ENCODE data around the gene PTCH2.
A peak's percentile ranks its signal among the peaks of the same experiment; 100 is the strongest.
"Not testable (repeated sequence)": the region's sequence is repeated elsewhere in the genome, so short reads cannot be mapped to it uniquely, and the experiment has no call there.

The PTCH2 gene

GRCh38 chr1:44827197-44828002 is 15.7 kb downstream of the PTCH2 start:
- no CpG with 5 or more reads among the region's 28 CpGs for WGBS, 2 donors (ENCODE audit: extremely low coverage in 2 of 2, insufficient read length in 2 of 2, insufficient replicate concordance in 1 of 2)
- no peak overlapping the region for H3K4me2 ChIP-seq (ENCODE audit: insufficient read depth, low read length, poor library complexity, severe bottlenecking)
- no peak overlapping the region for H4K91ac ChIP-seq (ENCODE audit: low read depth, low read length, poor library complexity)
- H3K4ac ChIP-seq (ENCODE audit: low read length) = peak overlapping the region; percentile 6
- H3K23ac ChIP-seq (ENCODE audit: low read depth, low read length, poor library complexity) = no peak overlapping the region
- H2AFZ ChIP-seq (ENCODE audit: low read length) = no peak overlapping the region
- H3K18ac ChIP-seq (ENCODE audit: low read length) = peak overlapping the region; percentile 4
- H3K4me3 ChIP-seq (ENCODE audit: low read length in 2 of 2) = no peak overlapping the region
- H3K36me3 ChIP-seq (replicated peaks in 1 of 2; ENCODE audit: control insufficient read depth in 2 of 2, insufficient read depth in 2 of 2, low read length in 2 of 2) = no peaks in the 10 kb centered on the region
- no peak overlapping the region for H2BK120ac ChIP-seq (ENCODE audit: low read depth, low read length)
- H2AK5ac ChIP-seq (ENCODE audit: low read depth, low read length) = peak overlapping the region; percentile 81
- H3K9me3 ChIP-seq (replicated peaks in 1 of 2; ENCODE audit: control insufficient read depth in 2 of 2, insufficient read depth in 1 of 2, low read depth in 1 of 2, low read length in 2 of 2) = peaks cover 0 to 11% of the 10 kb centered on the region in 2 donors
- H2BK15ac ChIP-seq (ENCODE audit: low read length) = peak overlapping the region; percentile 63
- H3K14ac ChIP-seq (ENCODE audit: low read length) = no peak overlapping the region
- no peaks in the 10 kb centered on the region for H3K27me3 ChIP-seq (ENCODE audit: control insufficient read depth in 3 of 3, insufficient read depth in 3 of 3, low read depth in 1 of 3, low read length in 3 of 3)
- DNase-seq (ENCODE audit: low spot score) = no peak
- H3K4me1 ChIP-seq (ENCODE audit: control insufficient read depth in 2 of 2, insufficient read depth in 1 of 2, low read depth in 1 of 2, low read length in 2 of 2) = peaks cover 0 to 3% of the 10 kb centered on the region in 2 donors
- H3K79me1 ChIP-seq (ENCODE audit: low read depth, low read length) = no peaks in the 10 kb centered on the region
- no peak overlapping the region for H2BK12ac ChIP-seq (ENCODE audit: low read length)
- no peak overlapping the region for H3K9ac ChIP-seq (ENCODE audit: low read depth, low read length, poor library complexity)
- no peak overlapping the region for H4K8ac ChIP-seq (ENCODE audit: low read depth, low read length)
- H2BK5ac ChIP-seq (ENCODE audit: low read length) = peak overlapping the region; percentile 39
- no peak overlapping the region for H3K27ac ChIP-seq (replicated peaks; ENCODE audit: low read length)

DNA sequence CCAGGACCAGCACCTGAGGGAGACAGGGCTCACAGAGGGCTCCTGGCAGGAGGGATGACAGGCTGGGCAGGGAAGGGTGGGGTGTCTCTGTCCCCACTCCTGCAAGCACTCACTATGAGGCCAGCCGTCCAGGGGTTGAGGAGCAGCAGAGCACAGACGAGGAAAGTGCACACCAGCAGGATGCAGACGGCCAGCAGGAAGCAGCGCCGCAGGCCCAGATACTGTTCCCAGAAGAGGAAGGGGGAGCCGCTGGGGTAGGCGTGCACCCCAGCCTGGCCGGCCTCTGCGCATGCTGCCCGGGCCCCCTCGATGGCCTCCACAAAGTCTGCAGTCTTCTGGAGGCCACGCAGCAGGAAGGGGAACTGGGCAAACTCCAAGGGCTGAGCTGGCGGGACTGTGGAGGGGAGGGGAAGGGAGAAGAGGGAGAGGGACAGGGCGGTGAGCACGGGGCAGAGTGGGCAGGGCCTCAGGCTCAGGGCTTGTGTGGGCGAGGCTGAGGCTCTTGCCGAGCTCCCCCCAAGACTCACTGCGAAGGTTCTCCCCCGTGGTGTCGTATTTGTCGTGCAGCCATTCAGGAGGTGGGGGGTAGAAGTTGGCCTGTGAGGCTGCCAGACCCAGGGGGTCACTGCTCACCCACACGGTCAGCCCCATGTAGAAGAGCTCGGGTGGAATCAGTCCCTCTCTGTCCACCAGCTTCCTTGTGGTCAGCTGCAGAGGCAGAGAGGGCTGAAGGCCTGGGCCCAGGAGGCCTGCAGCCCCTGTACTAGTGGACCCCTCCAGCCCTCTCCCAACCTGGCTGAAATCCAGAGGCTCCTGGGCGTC is 16.5 kb downstream of the PTCH2 start:
- H3K4ac ChIP-seq (ENCODE audit: low read length) = peak overlapping the region; percentile 6
- no peak overlapping the region for H3K27ac ChIP-seq (replicated peaks; ENCODE audit: low read length)
- no CpG with 5 or more reads among the region's 24 CpGs for WGBS, 2 donors (ENCODE audit: extremely low coverage in 2 of 2, insufficient read length in 2 of 2, insufficient replicate concordance in 1 of 2)
- peak overlapping the region; percentile 4 for H3K18ac ChIP-seq (ENCODE audit: low read length)
- peak overlapping the region; percentile 63 for H2BK15ac ChIP-seq (ENCODE audit: low read length)
- H3K4me3 ChIP-seq (ENCODE audit: low read length in 2 of 2) = no peak overlapping the region
- no peak overlapping the region for H2BK12ac ChIP-seq (ENCODE audit: low read length)
- no peak overlapping the region for H3K23ac ChIP-seq (ENCODE audit: low read depth, low read length, poor library complexity)
- H2AFZ ChIP-seq (ENCODE audit: low read length) = no peak overlapping the region
- H2BK5ac ChIP-seq (ENCODE audit: low read length) = peak overlapping the region; percentile 39
- H3K36me3 ChIP-seq (replicated peaks in 1 of 2; ENCODE audit: control insufficient read depth in 2 of 2, insufficient read depth in 2 of 2, low read length in 2 of 2) = no peaks in the 10 kb centered on the region
- H3K9me3 ChIP-seq (replicated peaks in 1 of 2; ENCODE audit: control insufficient read depth in 2 of 2, insufficient read depth in 1 of 2, low read depth in 1 of 2, low read length in 2 of 2) = peaks cover 0 to 11% of the 10 kb centered on the region in 2 donors
- no peak for DNase-seq (ENCODE audit: low spot score)
- H3K9ac ChIP-seq (ENCODE audit: low read depth, low read length, poor library complexity) = peak overlapping the region; percentile 0
- peaks cover 0 to 2% of the 10 kb centered on the region in 2 donors for H3K4me1 ChIP-seq (ENCODE audit: control insufficient read depth in 2 of 2, insufficient read depth in 1 of 2, low read depth in 1 of 2, low read length in 2 of 2)
- no peak overlapping the region for H3K4me2 ChIP-seq (ENCODE audit: insufficient read depth, low read length, poor library complexity, severe bottlenecking)
- H3K27me3 ChIP-seq (ENCODE audit: control insufficient read depth in 3 of 3, insufficient read depth in 3 of 3, low read depth in 1 of 3, low read length in 3 of 3) = no peaks in the 10 kb centered on the region
- H4K91ac ChIP-seq (ENCODE audit: low read depth, low read length, poor library complexity) = no peak overlapping the region
- H3K79me1 ChIP-seq (ENCODE audit: low read depth, low read length) = peaks cover 2% of the 10 kb centered on the region
- H4K8ac ChIP-seq (ENCODE audit: low read depth, low read length) = no peak overlapping the region
- peak overlapping the region; percentile 81 for H2AK5ac ChIP-seq (ENCODE audit: low read depth, low read length)
- H3K14ac ChIP-seq (ENCODE audit: low read length) = peak overlapping the region; percentile 0
- H2BK120ac ChIP-seq (ENCODE audit: low read depth, low read length) = no peak overlapping the region

DNA sequence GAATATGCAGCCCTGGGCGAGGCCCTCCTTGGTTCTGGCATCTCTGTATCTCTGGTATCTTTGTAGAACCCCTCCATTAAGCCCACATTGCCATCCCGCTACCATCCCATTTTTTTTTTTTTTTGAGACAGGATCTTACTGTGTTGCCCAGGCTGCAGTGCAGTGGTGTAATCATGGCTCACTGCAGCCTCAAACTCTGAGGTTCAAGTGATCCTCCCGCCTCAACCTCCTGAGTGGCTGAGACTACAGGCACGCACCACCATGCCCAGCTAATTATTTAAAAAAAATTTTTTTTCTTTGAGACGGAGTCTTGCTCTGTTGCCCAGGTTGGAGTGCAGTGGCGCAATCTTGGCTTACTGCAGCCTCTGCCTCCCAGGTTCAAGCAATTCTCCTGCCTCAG is 18.7 kb downstream of the PTCH2 start:
- not testable (repeated sequence) for H3K36me3 ChIP-seq (replicated peaks in 1 of 2; ENCODE audit: control insufficient read depth in 2 of 2, insufficient read depth in 2 of 2, low read length in 2 of 2); H2BK5ac ChIP-seq (ENCODE audit: low read length); H4K91ac ChIP-seq (ENCODE audit: low read depth, low read length, poor library complexity); H2BK120ac ChIP-seq (ENCODE audit: low read depth, low read length); H3K27ac ChIP-seq (replicated peaks; ENCODE audit: low read length); H2BK15ac ChIP-seq (ENCODE audit: low read length); H3K4me1 ChIP-seq (ENCODE audit: control insufficient read depth in 2 of 2, insufficient read depth in 1 of 2, low read depth in 1 of 2, low read length in 2 of 2); H2AFZ ChIP-seq (ENCODE audit: low read length); DNase-seq (ENCODE audit: low spot score); H2BK12ac ChIP-seq (ENCODE audit: low read length); H3K23ac ChIP-seq (ENCODE audit: low read depth, low read length, poor library complexity); H3K4me2 ChIP-seq (ENCODE audit: insufficient read depth, low read length, poor library complexity, severe bottlenecking); H2AK5ac ChIP-seq (ENCODE audit: low read depth, low read length); H3K4me3 ChIP-seq (ENCODE audit: low read length in 2 of 2); H3K4ac ChIP-seq (ENCODE audit: low read length); H3K9me3 ChIP-seq (replicated peaks in 1 of 2; ENCODE audit: control insufficient read depth in 2 of 2, insufficient read depth in 1 of 2, low read depth in 1 of 2, low read length in 2 of 2); H3K27me3 ChIP-seq (ENCODE audit: control insufficient read depth in 3 of 3, insufficient read depth in 3 of 3, low read depth in 1 of 3, low read length in 3 of 3); H3K79me1 ChIP-seq (ENCODE audit: low read depth, low read length); H3K18ac ChIP-seq (ENCODE audit: low read length); H4K8ac ChIP-seq (ENCODE audit: low read depth, low read length); H3K9ac ChIP-seq (ENCODE audit: low read depth, low read length, poor library complexity); H3K14ac ChIP-seq (ENCODE audit: low read length)
- no CpG with 5 or more reads among the region's 6 CpGs for WGBS, 2 donors (ENCODE audit: extremely low coverage in 2 of 2, insufficient read length in 2 of 2, insufficient replicate concordance in 1 of 2)

DNA sequence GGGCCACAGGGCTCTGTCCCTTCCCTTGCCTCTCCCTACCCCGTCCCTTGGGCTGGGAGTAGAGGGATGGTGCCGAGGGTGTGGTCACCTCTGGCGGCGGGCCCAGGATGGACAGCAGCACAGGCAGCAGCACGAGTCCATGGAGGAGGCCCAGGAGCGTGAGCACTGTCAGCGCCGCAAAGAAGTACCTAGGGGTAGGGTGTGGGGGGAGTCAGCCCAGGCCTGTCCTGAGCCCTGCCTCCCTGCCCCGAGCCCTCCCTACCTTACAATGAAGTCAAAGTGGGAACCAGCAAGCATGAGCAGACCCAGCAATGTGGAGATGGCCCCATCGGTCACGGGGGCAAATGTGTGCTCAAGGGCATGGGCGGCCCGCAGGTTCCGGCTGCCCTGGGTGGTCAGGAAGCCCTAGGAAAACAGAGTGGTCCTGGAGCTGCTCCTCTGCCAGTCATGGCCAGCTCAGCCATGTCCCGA is 20.0 kb downstream of the PTCH2 start:
- H3K4me2 ChIP-seq (ENCODE audit: insufficient read depth, low read length, poor library complexity, severe bottlenecking) = no peak overlapping the region
- peak overlapping the region; percentile 42 for H2BK15ac ChIP-seq (ENCODE audit: low read length)
- no peak overlapping the region for H2AFZ ChIP-seq (ENCODE audit: low read length)
- no peak overlapping the region for H3K4ac ChIP-seq (ENCODE audit: low read length)
- H2BK5ac ChIP-seq (ENCODE audit: low read length) = no peak overlapping the region
- peaks cover 4% of the 10 kb centered on the region for H3K79me1 ChIP-seq (ENCODE audit: low read depth, low read length)
- WGBS, 2 donors (ENCODE audit: extremely low coverage in 2 of 2, insufficient read length in 2 of 2, insufficient replicate concordance in 1 of 2) = no CpG with 5 or more reads among the region's 15 CpGs
- H3K23ac ChIP-seq (ENCODE audit: low read depth, low read length, poor library complexity) = peak overlapping the region; percentile 14
- peak overlapping the region; percentile 97 for H2AK5ac ChIP-seq (ENCODE audit: low read depth, low read length)
- peak overlapping the region; percentile 18 for H2BK12ac ChIP-seq (ENCODE audit: low read length)
- no peak overlapping the region for H3K4me3 ChIP-seq (ENCODE audit: low read length in 2 of 2)
- no peaks in the 10 kb centered on the region for H3K27me3 ChIP-seq (ENCODE audit: control insufficient read depth in 3 of 3, insufficient read depth in 3 of 3, low read depth in 1 of 3, low read length in 3 of 3)
- peaks cover 0 to 7% of the 10 kb centered on the region in 2 donors for H3K9me3 ChIP-seq (replicated peaks in 1 of 2; ENCODE audit: control insufficient read depth in 2 of 2, insufficient read depth in 1 of 2, low read depth in 1 of 2, low read length in 2 of 2)
- no peak overlapping the region for H4K91ac ChIP-seq (ENCODE audit: low read depth, low read length, poor library complexity)
- no peak overlapping the region for H3K27ac ChIP-seq (replicated peaks; ENCODE audit: low read length)
- H3K9ac ChIP-seq (ENCODE audit: low read depth, low read length, poor library complexity) = no peak overlapping the region
- DNase-seq (ENCODE audit: low spot score) = no peak
- no peak overlapping the region for H3K14ac ChIP-seq (ENCODE audit: low read length)
- no peak overlapping the region for H4K8ac ChIP-seq (ENCODE audit: low read depth, low read length)
- H3K18ac ChIP-seq (ENCODE audit: low read length) = no peak overlapping the region
- H3K36me3 ChIP-seq (replicated peaks in 1 of 2; ENCODE audit: control insufficient read depth in 2 of 2, insufficient read depth in 2 of 2, low read length in 2 of 2) = no peaks in the 10 kb centered on the region
- peak overlapping the region; percentile 74 for H2BK120ac ChIP-seq (ENCODE audit: low read depth, low read length)
- peaks cover 0 to 10% of the 10 kb centered on the region in 2 donors for H3K4me1 ChIP-seq (ENCODE audit: control insufficient read depth in 2 of 2, insufficient read depth in 1 of 2, low read depth in 1 of 2, low read length in 2 of 2)
